PC-3 (cell line): ENCODE data around the gene RCOR2. TPM values are rescaled to one million over a fixed set of nuclear protein-coding genes. Genes with fewer than 3 reads are reported as not detected.
A peak's percentile ranks its signal among the peaks of the same experiment; 100 is the strongest.

Experiments
- ATAC-seq: fragments of 200-7000 bp; cut with Tn5 transposase; 2 replicates; pipeline ENCODE4 v1.9.1; 2020; ENCODE audit warnings: mild to moderate bottlenecking, moderate library complexity
- BruUV-seq: library from RNA; stranded (reverse); fragments of 400-500 nt; replicated peaks from 2 replicates; lab custom pipeline; 2021; lab: Mats Ljungman, UMichigan
- CTCF ChIA-PET: fragments of 300-600 bp; sonication (Branson Sonifier 250); formaldehyde crosslinking; loops from one replicate; lab custom pipeline; 2022; ENCODE audit warnings: antibody characterized with exemption; lab: Charles Lee
- POLR2A ChIA-PET: fragments of 300-600 bp; sonication (Branson Sonifier 250); formaldehyde crosslinking; loops from one replicate; lab custom pipeline; 2022; ENCODE audit warnings: antibody characterized with exemption; ENCODE audit not compliant: unreplicated experiment; lab: Charles Lee
- DNase-seq: peaks from one replicate; pipeline ENCODE4 v3.0.0-alpha.2; 2015
- H2AFZ ChIP-seq: fragments of 300-600 bp; sonication (generic); 2 replicates; pipeline ENCODE4 v1.6.0; 2016; ENCODE audit warnings: antibody characterized with exemption, low read length
- H3F3A ChIP-seq: fragments of 300-600 bp; sonication (generic); one replicate; pipeline ENCODE4 v1.6.0; 2017; ENCODE audit warnings: antibody characterized with exemption, low read length, control low read depth, mild to moderate bottlenecking; ENCODE audit not compliant: unreplicated experiment
- H3K27ac ChIP-seq: fragments of 300-600 bp; sonication (generic); 2 replicates; pipeline ENCODE4 v1.5.1; 2016; ENCODE audit warnings: mild to moderate bottlenecking, low read length
- H3K27me3 ChIP-seq: fragments of 300-600 bp; sonication (generic); 2 replicates; pipeline ENCODE4 v1.6.1; 2016; ENCODE audit warnings: low read length, mixed read lengths
- H3K36me3 ChIP-seq: fragments of 300-600 bp; sonication (generic); 2 replicates; pipeline ENCODE4 v1.6.1; 2016; ENCODE audit warnings: low read depth, mixed run types, low read length, mixed read lengths
- H3K4me1 ChIP-seq: fragments of 300-600 bp; sonication (generic); 2 replicates; pipeline ENCODE4 v1.5.1; 2016; ENCODE audit warnings: low read length; ENCODE audit not compliant: insufficient read depth
- H3K4me2 ChIP-seq: fragments of 300-600 bp; sonication (generic); 2 replicates; pipeline ENCODE4 v1.6.0; 2016; ENCODE audit warnings: low read length
- H3K4me3 ChIP-seq: fragments of 300-600 bp; sonication (generic); 2 replicates; pipeline ENCODE4 v1.5.1; 2016; ENCODE audit warnings: mild to moderate bottlenecking, low read length, mixed read lengths
- H3K79me2 ChIP-seq: fragments of 300-600 bp; sonication (generic); 2 replicates; pipeline ENCODE4 v1.6.1; 2017; ENCODE audit warnings: low read length, mixed read lengths
- H3K9ac ChIP-seq: fragments of 300-600 bp; sonication (generic); 2 replicates; pipeline ENCODE4 v1.6.0; 2016; ENCODE audit warnings: mild to moderate bottlenecking, low read length
- H3K9me2 ChIP-seq: fragments of 300-600 bp; sonication (generic); replicated peaks from 2 replicates; pipeline ENCODE4 v1.6.1; 2016; ENCODE audit warnings: mixed run types, low read length, mixed read lengths
- H3K9me3 ChIP-seq: fragments of 300-600 bp; sonication (generic); 2 replicates; pipeline ENCODE4 v1.6.1; 2016; ENCODE audit warnings: low read length, mixed read lengths
- H4K20me1 ChIP-seq: fragments of 300-600 bp; sonication (generic); 2 replicates; pipeline ENCODE4 v1.6.1; 2016; ENCODE audit warnings: low read length, mixed read lengths
- EZH2 ChIP-seq: fragments of 300-600 bp; sonication (generic); IDR thresholded peaks from one replicate; pipeline ENCODE4 v1.6.1; 2017; ENCODE audit warnings: antibody characterized with exemption, mild to moderate bottlenecking, low read length; ENCODE audit not compliant: unreplicated experiment
- EZH2phosphoT487 ChIP-seq: fragments of 300-600 bp; sonication (generic); IDR thresholded peaks from 2 replicates; pipeline ENCODE4 v1.6.1; 2018; ENCODE audit warnings: mild to moderate bottlenecking, antibody characterized with exemption, low read length, borderline replicate concordance
- intact Hi-C: fragments of 100-400 bp; cut with micrococcal nuclease; formaldehyde crosslinking; loops from 2 replicates; pipeline ENCODE4 v1.9.0; 2023
- total RNA-seq: library from RNA; depleted of rRNA; stranded (reverse); fragments of >200 nt; gene quantifications from 2 replicates; pipeline ENCODE4 v1.2.3, GENCODE V29; 2014
- TF ChIP-seq, protein P1 (sequence below): fragments of 300-600 bp; sonication (generic); conservative IDR thresholded peaks from 2 replicates; pipeline ENCODE4 v1.5.1; 2017; ENCODE audit warnings: antibody characterized with exemption, low read depth, mild to moderate bottlenecking, low read length

The RCOR2 gene
- total RNA-seq, 1 experiment from 2014 or later, result 1.4 TPM

DNA sequence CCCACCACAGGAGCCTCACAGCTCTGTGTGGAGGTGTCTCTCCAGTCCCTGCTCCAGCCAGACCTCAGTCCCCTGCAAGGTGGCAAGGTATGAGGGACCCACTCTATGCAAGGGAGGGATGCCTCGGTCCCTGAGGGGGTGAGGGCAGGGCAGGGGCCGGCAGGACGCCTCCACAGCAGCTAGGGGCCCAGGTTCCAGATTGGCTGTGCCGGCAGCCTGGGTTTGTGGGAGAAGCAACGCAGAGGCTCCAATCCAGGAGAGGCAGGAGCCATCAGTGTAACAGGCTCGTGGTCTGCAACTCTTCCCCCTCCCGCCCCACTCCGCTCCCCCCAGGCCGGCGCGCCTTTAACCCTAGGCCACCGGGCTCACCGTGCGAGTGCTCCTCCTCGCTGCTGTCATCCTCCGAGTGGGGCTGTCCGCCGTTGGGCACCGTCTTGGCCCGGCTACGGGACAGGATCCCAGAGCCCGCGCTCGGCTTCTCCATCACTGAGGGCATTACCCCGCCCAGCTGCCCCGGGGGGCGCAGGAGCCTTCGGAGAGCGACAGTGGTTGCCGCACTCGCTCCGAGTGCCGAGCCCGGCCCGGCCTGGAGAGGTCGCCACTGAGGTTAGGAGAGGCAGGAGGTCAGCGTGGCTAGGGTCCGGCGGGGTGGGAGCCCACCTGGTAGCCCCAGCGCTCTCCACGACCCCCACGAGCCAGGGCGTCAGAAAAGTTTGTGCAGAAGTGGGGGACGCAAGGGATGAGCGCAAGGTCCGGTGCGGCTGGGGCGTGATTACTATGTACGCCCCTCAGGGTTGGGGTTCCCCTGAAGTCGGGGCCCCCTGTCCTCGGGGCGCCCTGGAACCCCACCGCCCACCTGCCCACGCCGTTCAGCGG, 765 bp downstream of the RCOR2 start:
- Histone ChIP-seq H3K27ac (no peak overlapping the region), H3K79me2 (no peaks in the 10 kb centered on the region), H3F3A (no peaks in the 10 kb centered on the region), H3K9me2 (no peaks in the 10 kb centered on the region), H4K20me1 (no peaks in the 10 kb centered on the region), H3K4me2 (peak overlapping the region; percentile 89), H3K9ac (no peak overlapping the region), H3K36me3 (no peaks in the 10 kb centered on the region), H3K27me3 (no peaks in the 10 kb centered on the region; the same call in 1 of the 2 replicates), H3K9me3 (no peaks in the 10 kb centered on the region), H3K4me1 (peaks cover 15% of the 10 kb centered on the region), H3K4me3 (peak overlapping the region; percentile 66), H2AFZ (peak overlapping the region; percentile 56)
- no TSS peak for BruUV-seq
- CTCF ChIA-PET, result interaction anchor here (1.3 to 1.4 kb wide), 2 partner anchors 18 to 78 kb away, joined by 3 to 8 read pairs; no protein-coding TSS in a partner anchor
- peak; percentile 23 for DNase-seq
- TF ChIP-seq EZH2phosphoT487 (no peak), EZH2 (no peak)
- TF ChIP-seq, protein P1, sequence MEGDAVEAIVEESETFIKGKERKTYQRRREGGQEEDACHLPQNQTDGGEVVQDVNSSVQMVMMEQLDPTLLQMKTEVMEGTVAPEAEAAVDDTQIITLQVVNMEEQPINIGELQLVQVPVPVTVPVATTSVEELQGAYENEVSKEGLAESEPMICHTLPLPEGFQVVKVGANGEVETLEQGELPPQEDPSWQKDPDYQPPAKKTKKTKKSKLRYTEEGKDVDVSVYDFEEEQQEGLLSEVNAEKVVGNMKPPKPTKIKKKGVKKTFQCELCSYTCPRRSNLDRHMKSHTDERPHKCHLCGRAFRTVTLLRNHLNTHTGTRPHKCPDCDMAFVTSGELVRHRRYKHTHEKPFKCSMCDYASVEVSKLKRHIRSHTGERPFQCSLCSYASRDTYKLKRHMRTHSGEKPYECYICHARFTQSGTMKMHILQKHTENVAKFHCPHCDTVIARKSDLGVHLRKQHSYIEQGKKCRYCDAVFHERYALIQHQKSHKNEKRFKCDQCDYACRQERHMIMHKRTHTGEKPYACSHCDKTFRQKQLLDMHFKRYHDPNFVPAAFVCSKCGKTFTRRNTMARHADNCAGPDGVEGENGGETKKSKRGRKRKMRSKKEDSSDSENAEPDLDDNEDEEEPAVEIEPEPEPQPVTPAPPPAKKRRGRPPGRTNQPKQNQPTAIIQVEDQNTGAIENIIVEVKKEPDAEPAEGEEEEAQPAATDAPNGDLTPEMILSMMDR, result peak; percentile 60
- intact Hi-C loops, result no loop called here
- POLR2A ChIA-PET, result no interaction called here
- ATAC-seq, result peak; percentile 25

DNA sequence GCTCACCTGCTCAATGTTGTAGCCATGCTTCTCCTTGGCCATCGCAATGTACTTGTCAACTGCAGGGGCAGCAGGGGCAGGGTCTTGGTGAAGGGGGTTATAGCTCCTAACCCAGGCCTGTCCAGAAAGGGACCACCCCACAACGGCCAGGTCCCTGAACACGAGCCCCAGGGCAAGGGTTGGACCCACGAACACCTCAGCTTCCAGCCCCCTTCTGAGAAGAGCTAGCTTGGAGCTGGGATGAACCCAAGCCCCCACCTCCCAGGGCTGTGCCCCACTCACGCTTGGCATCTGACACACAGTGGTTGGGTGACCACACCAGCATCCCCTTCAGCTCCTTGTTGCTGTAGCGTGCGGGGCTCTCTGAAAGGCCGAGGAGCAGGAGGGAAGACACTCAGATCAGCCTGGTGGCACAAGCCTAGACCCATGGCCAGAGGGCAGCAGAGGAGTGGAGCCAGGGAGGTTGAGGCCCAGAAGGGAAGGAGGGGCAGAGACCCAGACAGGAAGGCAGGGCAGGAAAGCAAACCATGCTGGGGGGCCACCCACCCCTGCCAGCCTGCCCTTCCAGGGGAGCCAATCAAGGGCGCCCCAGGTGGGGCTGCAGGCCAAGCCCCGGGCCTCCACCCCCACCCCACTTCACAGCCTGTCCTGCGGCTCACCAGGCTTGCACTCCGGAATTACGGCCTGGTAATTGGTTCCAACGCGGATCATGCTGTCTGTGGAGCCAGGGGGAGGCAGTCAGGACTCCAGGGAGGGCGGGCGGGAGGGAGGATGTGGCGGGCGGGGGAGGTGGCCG, 1.9 kb downstream of the RCOR2 start:
- H3K4me3 ChIP-seq, result no peak overlapping the region
- ChIA-PET CTCF (interaction anchor here (0.8 kb wide), 1 partner anchor 31 kb away, joined by 4 read pairs; no protein-coding TSS in a partner anchor), POLR2A (no interaction called here)
- H2AFZ ChIP-seq, result no peak overlapping the region
- intact Hi-C loops, result no loop called here
- H3K36me3 ChIP-seq, result no peaks in the 10 kb centered on the region
- H3K4me1 ChIP-seq, result peaks cover 15% of the 10 kb centered on the region
- no peaks in the 10 kb centered on the region for H3K9me2 ChIP-seq
- no peak overlapping the region for H3K27ac ChIP-seq
- H3K27me3 ChIP-seq, result no peaks in the 10 kb centered on the region; the same call in 1 of the 2 replicates
- DNase-seq, result no peak
- no peak for TF ChIP-seq EZH2
- no peaks in the 10 kb centered on the region for H3K79me2 ChIP-seq
- no peaks in the 10 kb centered on the region for H3K9me3 ChIP-seq
- no peak overlapping the region for H3K9ac ChIP-seq
- H3K4me2 ChIP-seq, result no peak overlapping the region
- no peaks in the 10 kb centered on the region for H4K20me1 ChIP-seq
- BruUV-seq, result no TSS peak
- no peaks in the 10 kb centered on the region for H3F3A ChIP-seq
- ATAC-seq, result no peak
